Colonic mucosa (tissue), 4 donors: ENCODE measurements around the gene VMP1. TPM values are rescaled to one million over a fixed set of nuclear protein-coding genes. Genes with fewer than 3 reads are reported as not detected.

Experiments used
- DNase-seq: peaks from one replicate; pipeline ENCODE4 v3.0.0-alpha.2; 2020
- H3K27ac ChIP-seq: fragments of 200-600 bp; one replicate; pipeline ENCODE4 v1.8.0; 2021
- H3K27me3 ChIP-seq: fragments of 200-600 bp; one replicate; pipeline ENCODE4 v1.8.0; 2021
- H3K36me3 ChIP-seq: fragments of 200-600 bp; one replicate; pipeline ENCODE4 v1.8.0; 2021
- H3K4me1 ChIP-seq: fragments of 200-600 bp; one replicate; pipeline ENCODE4 v1.8.0; 2021; ENCODE audit warnings: mild to moderate bottlenecking
- H3K4me3 ChIP-seq: fragments of 200-600 bp; one replicate; pipeline ENCODE4 v1.8.0; 2021
- H3K9ac ChIP-seq, 2 donors: one replicate each; pipeline ENCODE4 v1.7.0; 2013; ENCODE audit warnings: control low read depth in 2 of 2, low read depth in 2 of 2, low read length in 2 of 2
- H3K9me3 ChIP-seq: fragments of 200-600 bp; one replicate; pipeline ENCODE4 v1.8.0; 2021
- intact Hi-C: fragments of 100-400 bp; cut with DNase I; formaldehyde crosslinking; loops from one replicate; pipeline ENCODE4 v1.14.1; 2022
- total RNA-seq, 2 donors: library from RNA; stranded (reverse); fragmentation: NEBNext Ultra II Directional in 1 of 2; extraction: Animal tissue kit (Norgen Biotek cat#: 25700) in 1 of 2; gene quantifications; one replicate each; pipeline ENCODE4 v1.2.1, GENCODE V29; 2021
- TF ChIP-seq, protein P1 (sequence below): fragments of 200-600 bp; IDR thresholded peaks from one replicate; pipeline ENCODE4 v1.8.0; 2022; ENCODE audit warnings: antibody characterized with exemption, mild to moderate bottlenecking
- donor health status: healthy.
- donor health status: DM: no; HTN: no; CAD: no.
- donor health status: DM: no; HTN: no; CAD: no.

VMP1 gene
- total RNA-seq: 100 to 1,000 TPM; 186 to 291 TPM

DNA sequence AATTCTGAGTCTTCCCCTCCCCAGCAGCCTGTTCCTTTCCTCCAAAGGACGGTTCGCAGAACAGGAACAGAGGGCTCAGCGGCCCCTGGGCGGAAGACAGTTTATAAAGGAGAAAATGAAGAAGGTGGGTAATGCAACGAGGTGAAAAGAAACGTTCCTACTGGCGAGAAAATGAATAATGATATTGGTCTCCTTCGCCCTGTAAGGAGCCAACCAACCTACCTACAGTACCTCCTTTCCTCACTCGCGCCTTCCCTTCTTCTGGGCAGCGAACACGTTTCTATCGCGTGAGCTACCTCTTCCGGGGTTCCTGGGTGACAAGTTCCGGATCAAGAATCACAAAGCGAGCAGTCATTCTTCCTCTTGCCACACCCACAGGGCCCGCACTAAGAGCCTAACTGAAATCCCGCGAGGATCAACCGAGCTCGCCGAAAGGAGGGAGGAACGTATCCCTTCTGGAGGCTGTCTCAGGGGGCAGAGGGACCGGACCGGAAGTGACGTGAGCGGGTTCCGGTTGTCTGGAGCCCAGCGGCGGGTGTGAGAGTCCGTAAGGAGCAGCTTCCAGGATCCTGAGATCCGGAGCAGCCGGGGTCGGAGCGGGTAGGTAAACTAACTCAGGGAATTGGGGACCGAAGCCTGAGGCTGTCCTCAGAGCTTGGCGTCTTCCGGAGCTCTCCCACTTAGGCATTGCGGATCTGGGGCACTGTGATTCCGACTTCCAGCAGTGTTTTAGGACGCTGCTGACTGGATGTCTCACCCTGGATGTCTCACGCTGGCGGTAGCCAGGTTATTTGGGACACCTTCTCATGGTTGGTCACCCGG lies at the start of gene VMP1, which contains the start of gene PTRH2:
Gene VMP1, plus strand, starts transcription at position 506 of the 822 bp plus-strand sequence. CDS start 23,793 bp downstream, outside the sequence.
Gene PTRH2, minus strand, starts transcription at position 282 of the 822 bp plus-strand sequence. CDS start 9,452 bp downstream, outside the sequence.
- Histone ChIP-seq H3K4me3 (peak within 1 kb of the TSS; percentile 75), H3K36me3 (no peaks in the 10 kb centered on the region), H3K4me1 (no peaks in the 10 kb centered on the region), H3K9me3 (no peaks in the 10 kb centered on the region), H3K27ac (peak within 1 kb of the TSS; percentile 87), H3K9ac (peak within 1 kb of the TSS; percentile 90 to 96), H3K27me3 (no peaks in the 10 kb centered on the region)
- TF ChIP-seq, protein P1, sequence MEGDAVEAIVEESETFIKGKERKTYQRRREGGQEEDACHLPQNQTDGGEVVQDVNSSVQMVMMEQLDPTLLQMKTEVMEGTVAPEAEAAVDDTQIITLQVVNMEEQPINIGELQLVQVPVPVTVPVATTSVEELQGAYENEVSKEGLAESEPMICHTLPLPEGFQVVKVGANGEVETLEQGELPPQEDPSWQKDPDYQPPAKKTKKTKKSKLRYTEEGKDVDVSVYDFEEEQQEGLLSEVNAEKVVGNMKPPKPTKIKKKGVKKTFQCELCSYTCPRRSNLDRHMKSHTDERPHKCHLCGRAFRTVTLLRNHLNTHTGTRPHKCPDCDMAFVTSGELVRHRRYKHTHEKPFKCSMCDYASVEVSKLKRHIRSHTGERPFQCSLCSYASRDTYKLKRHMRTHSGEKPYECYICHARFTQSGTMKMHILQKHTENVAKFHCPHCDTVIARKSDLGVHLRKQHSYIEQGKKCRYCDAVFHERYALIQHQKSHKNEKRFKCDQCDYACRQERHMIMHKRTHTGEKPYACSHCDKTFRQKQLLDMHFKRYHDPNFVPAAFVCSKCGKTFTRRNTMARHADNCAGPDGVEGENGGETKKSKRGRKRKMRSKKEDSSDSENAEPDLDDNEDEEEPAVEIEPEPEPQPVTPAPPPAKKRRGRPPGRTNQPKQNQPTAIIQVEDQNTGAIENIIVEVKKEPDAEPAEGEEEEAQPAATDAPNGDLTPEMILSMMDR: no peak
- peak; percentile 98 for DNase-seq
- intact Hi-C loops: no loop called here

DNA sequence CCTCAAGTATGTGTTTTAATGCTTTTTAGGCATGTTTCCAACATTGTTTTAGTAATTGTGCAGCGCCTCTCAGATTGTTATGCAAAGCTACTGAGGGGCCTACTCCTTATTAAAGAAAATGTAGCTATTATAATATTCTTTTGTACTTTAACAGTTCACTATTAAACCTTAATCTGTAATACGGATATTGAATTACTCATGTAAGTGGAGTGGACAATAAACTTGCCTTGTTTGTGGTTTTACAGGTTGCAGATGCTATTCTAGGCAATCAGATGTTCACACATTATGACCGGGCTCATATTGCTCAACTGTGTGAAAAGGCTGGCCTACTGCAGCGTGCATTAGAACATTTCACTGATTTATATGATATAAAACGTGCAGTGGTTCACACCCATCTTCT lies 41.2 kb upstream of the VMP1 start:
- Histone ChIP-seq H3K9ac (no peak overlapping the region), H3K27ac (peak overlapping the region; percentile 48), H3K9me3 (no peaks in the 10 kb centered on the region), H3K36me3 (peaks cover 13% of the 10 kb centered on the region), H3K4me3 (no peak overlapping the region), H3K4me1 (peaks cover 13% of the 10 kb centered on the region), H3K27me3 (no peaks in the 10 kb centered on the region)
- intact Hi-C loops: no loop called here
- TF ChIP-seq, protein P1: no peak
- DNase-seq: no peak

DNA sequence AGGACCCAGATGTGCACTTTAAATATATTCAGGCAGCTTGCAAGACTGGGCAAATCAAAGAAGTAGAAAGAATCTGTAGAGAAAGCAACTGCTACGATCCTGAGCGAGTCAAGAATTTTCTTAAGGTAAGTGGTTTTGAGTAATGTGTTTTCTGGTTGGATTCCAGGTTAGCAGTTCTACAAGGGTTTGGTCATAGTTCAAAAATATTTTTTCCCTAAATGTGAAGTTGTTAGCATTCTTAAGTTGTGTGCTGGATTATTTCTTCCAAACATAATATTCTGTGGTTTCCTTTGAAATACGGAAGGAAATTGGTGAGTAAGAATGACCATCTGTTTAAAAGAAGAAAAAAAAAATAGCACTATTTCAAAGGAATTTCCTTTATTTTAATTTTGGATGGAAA lies 38.6 kb upstream of the VMP1 start:
- H3K4me3 ChIP-seq: no peak overlapping the region
- intact Hi-C loops: no loop called here
- peaks cover 9% of the 10 kb centered on the region for H3K36me3 ChIP-seq
- DNase-seq: no peak
- TF ChIP-seq, protein P1: no peak
- H3K9me3 ChIP-seq: no peaks in the 10 kb centered on the region
- no peaks in the 10 kb centered on the region for H3K27me3 ChIP-seq
- H3K27ac ChIP-seq: peak overlapping the region; percentile 76
- H3K9ac ChIP-seq: peak overlapping the region in 1 of 2 donors; percentile 34
- peaks cover 17% of the 10 kb centered on the region for H3K4me1 ChIP-seq

DNA sequence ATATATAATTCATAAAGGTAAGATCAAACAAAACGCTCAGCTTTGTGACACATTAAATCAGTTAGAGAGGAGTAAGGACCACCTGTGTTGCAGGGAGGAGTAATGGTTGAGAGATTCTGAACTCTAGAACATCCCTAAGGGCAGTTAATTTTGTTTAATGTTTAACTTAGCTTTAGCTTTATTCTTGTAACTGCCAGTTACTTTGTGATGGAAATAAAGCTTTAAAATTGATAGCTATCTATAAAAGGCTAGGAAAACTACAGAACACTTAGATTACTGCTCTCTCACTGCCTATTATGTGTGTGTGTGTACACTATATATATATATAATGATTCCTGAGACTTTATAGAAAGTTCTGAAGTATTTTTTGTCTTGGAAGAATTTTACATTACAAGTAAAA lies 38.0 kb upstream of the VMP1 start:
- intact Hi-C loops: no loop called here
- no peaks in the 10 kb centered on the region for H3K9me3 ChIP-seq
- H3K4me1 ChIP-seq: peaks cover 17% of the 10 kb centered on the region
- H3K27me3 ChIP-seq: no peaks in the 10 kb centered on the region
- H3K36me3 ChIP-seq: peaks cover 6% of the 10 kb centered on the region
- DNase-seq: no peak
- H3K9ac ChIP-seq: no peak overlapping the region
- TF ChIP-seq, protein P1: no peak
- no peak overlapping the region for H3K4me3 ChIP-seq
- peak overlapping the region; percentile 76 for H3K27ac ChIP-seq

DNA sequence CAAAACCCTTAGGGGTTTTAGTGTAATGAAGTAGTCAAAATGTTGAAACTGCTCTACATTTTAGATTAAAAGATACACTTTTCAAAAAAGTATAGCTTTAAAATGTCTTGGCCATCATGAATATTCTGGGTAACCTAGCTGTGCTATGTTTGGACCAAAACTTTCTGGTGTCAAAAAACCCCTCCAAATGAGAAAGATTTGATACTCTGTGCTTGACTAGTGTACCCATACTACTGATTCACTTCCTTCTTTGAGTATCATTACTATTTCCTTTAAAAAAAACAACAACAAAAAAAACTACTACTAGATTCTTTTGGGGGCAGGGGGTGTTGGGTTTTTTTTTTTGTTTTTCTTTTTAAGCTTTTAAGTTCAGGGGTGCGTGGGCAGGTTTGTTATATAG lies 37.5 kb upstream of the VMP1 start:
- H3K27me3 ChIP-seq: no peaks in the 10 kb centered on the region
- intact Hi-C loops: no loop called here
- TF ChIP-seq, protein P1: no peak
- H3K4me1 ChIP-seq: peaks cover 17% of the 10 kb centered on the region
- peak overlapping the region; percentile 76 for H3K27ac ChIP-seq
- peak overlapping the region in 1 of 2 donors; percentile 28 for H3K9ac ChIP-seq
- no peak for DNase-seq
- H3K36me3 ChIP-seq: peaks cover 1% of the 10 kb centered on the region
- H3K4me3 ChIP-seq: no peak overlapping the region
- H3K9me3 ChIP-seq: no peaks in the 10 kb centered on the region
